Body of pancreas (tissue), 4 donors: Measurements from ENCODE around the gene SAMD10.
A peak's percentile ranks its signal among the peaks of the same experiment; 100 is the strongest.

Experiments used
- POLR2A ChIP-seq, 3 donors: fragments of 450-650 bp; IDR thresholded peaks; one replicate each; pipeline ENCODE4 v1.6.1; 2016; ENCODE audit warnings: antibody characterized with exemption in 3 of 3, mild to moderate bottlenecking in 2 of 3
- TF ChIP-seq, protein P1 (sequence below), 7 experiments: fragments of 450-650 bp in 4 of 7; fragments of 200-600 bp in 3 of 7; sonication (generic) in 3 of 7; IDR thresholded peaks; one replicate each; pipeline ENCODE4 v1.5.1; 2016 to 2019; ENCODE audit warnings: antibody characterized with exemption in 7 of 7

- TF ChIP-seq, protein P1, sequence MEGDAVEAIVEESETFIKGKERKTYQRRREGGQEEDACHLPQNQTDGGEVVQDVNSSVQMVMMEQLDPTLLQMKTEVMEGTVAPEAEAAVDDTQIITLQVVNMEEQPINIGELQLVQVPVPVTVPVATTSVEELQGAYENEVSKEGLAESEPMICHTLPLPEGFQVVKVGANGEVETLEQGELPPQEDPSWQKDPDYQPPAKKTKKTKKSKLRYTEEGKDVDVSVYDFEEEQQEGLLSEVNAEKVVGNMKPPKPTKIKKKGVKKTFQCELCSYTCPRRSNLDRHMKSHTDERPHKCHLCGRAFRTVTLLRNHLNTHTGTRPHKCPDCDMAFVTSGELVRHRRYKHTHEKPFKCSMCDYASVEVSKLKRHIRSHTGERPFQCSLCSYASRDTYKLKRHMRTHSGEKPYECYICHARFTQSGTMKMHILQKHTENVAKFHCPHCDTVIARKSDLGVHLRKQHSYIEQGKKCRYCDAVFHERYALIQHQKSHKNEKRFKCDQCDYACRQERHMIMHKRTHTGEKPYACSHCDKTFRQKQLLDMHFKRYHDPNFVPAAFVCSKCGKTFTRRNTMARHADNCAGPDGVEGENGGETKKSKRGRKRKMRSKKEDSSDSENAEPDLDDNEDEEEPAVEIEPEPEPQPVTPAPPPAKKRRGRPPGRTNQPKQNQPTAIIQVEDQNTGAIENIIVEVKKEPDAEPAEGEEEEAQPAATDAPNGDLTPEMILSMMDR (IDR thresholded peaks at IDR 0.05): peak in 2 of 7 experiments; percentile 12 to 19
- peak in 1 of 3 donors; percentile 28 for TF ChIP-seq POLR2A (IDR thresholded peaks at IDR 0.05)
Observed at GRCh38 chr20:63957004-63957689, 22.3 kb downstream of the SAMD10 start.
